CD4-positive, alpha-beta T cell treated with Interleukin-6 for 4 hours (primary cell): ENCODE measurements around the gene SLX4IP.
"Not testable (repeated sequence)": the region's sequence is repeated elsewhere in the genome, so short reads cannot be mapped to it uniquely, and the experiment has no call there.

Experiments used
- DNase-seq: peaks from one replicate; pipeline ENCODE4 v3.0.0-alpha.2; 2020; ENCODE audit warnings: mixed read lengths

The SLX4IP gene

GRCh38 chr20:10611357-10611756 is 176.3 kb downstream of the SLX4IP start:
- DNase-seq: no peak

- not testable (repeated sequence) for DNase-seq
Measured at GRCh38 chr20:10613426-10613825, 178.3 kb downstream of the SLX4IP start.

- no peak for DNase-seq
Measured at GRCh38 chr20:10613911-10614310, 178.8 kb downstream of the SLX4IP start.

- no peak for DNase-seq
Measured at GRCh38 chr20:10616212-10616611, 181.1 kb downstream of the SLX4IP start.

- not testable (repeated sequence) for DNase-seq
Measured at GRCh38 chr20:10617549-10618133, 182.5 kb downstream of the SLX4IP start.

- DNase-seq: no peak
Measured at GRCh38 chr20:10618611-10619245, 183.6 kb downstream of the SLX4IP start.

- no peak for DNase-seq
Measured at GRCh38 chr20:10619427-10619826, 184.3 kb downstream of the SLX4IP start.

- DNase-seq: no peak
Measured at GRCh38 chr20:10621149-10621548, 186.0 kb downstream of the SLX4IP start.

- DNase-seq: no peak
Measured at GRCh38 chr20:10622657-10623418, 187.7 kb downstream of the SLX4IP start.

- DNase-seq: no peak
Measured at GRCh38 chr20:10625641-10626040, 190.5 kb downstream of the SLX4IP start.

GRCh38 chr20:10626896-10627295 is 191.8 kb downstream of the SLX4IP start:
- DNase-seq: no peak

GRCh38 chr20:10629946-10630650 is 195.0 kb downstream of the SLX4IP start:
- DNase-seq: no peak

- no peak for DNase-seq
Measured at GRCh38 chr20:10631126-10631525, 196.0 kb downstream of the SLX4IP start.

GRCh38 chr20:10632721-10633509 is 197.8 kb downstream of the SLX4IP start:
- DNase-seq: no peak

- DNase-seq: no peak
Measured at GRCh38 chr20:10633718-10634117, 198.6 kb downstream of the SLX4IP start.

- no peak for DNase-seq
Measured at GRCh38 chr20:10634211-10634610, 199.1 kb downstream of the SLX4IP start.

GRCh38 chr20:10634683-10635411 is 199.7 kb downstream of the SLX4IP start:
- no peak for DNase-seq

- no peak for DNase-seq
Measured at GRCh38 chr20:10635476-10636208, 200.5 kb downstream of the SLX4IP start.

- no peak for DNase-seq
Measured at GRCh38 chr20:10636326-10636818, 201.3 kb downstream of the SLX4IP start.

GRCh38 chr20:10637031-10637559 is 202.0 kb downstream of the SLX4IP start:
- DNase-seq: no peak

- DNase-seq: no peak
Measured at GRCh38 chr20:10637563-10637962, 202.5 kb downstream of the SLX4IP start.
